Thyroid gland (tissue), 4 donors: Measurements from ENCODE around the gene EPN1. TPM values are rescaled to one million over a fixed set of nuclear protein-coding genes. Genes with fewer than 3 reads are reported as not detected.

ENCODE experiments used
- DNase-seq, 2 donors: peaks; one replicate each; pipeline ENCODE4 v3.0.0-alpha.2; 2019
- H3K27ac ChIP-seq, 3 donors: fragments of 200-600 bp; sonication (generic); 1 replicate in 2 of 3; 2 replicates in 1 of 3; pipeline ENCODE4 v1.5.1; 2016 to 2019; ENCODE audit warnings: mild to moderate bottlenecking in 1 of 3, moderate library complexity in 1 of 3
- H3K27me3 ChIP-seq: fragments of 200-600 bp; sonication (generic); one replicate; pipeline ENCODE4 v1.5.1; 2019
- H3K36me3 ChIP-seq, 2 donors: fragments of 200-600 bp; sonication (generic); one replicate each; pipeline ENCODE4 v1.5.1; 2016 to 2019
- H3K4me1 ChIP-seq, 2 donors: fragments of 200-600 bp; sonication (generic); one replicate each; pipeline ENCODE4 v1.5.1; 2017 to 2019
- H3K4me3 ChIP-seq, 3 donors: fragments of 200-600 bp; sonication (generic); replicated peaks in 1 of 3; 1 replicate in 2 of 3; 2 replicates in 1 of 3; pipeline ENCODE4 v1.5.1; 2016; ENCODE audit warnings: mild to moderate bottlenecking in 1 of 3
- H3K9me3 ChIP-seq: fragments of 200-600 bp; sonication (generic); one replicate; pipeline ENCODE4 v1.5.1; 2017
- CTCF ChIP-seq, 6 experiments: fragments of 200-600 bp in 3 of 6; fragments of 450-650 bp in 3 of 6; sonication (generic) in 3 of 6; IDR thresholded peaks; one replicate each; pipeline ENCODE4 v1.5.1; 2016 to 2019; ENCODE audit warnings: antibody characterized with exemption in 6 of 6, mild to moderate bottlenecking in 2 of 6, inconsistent platforms in 1 of 6, moderate library complexity in 1 of 6
- POLR2A ChIP-seq, 2 donors: fragments of 450-650 bp; IDR thresholded peaks; one replicate each; pipeline ENCODE4 v1.6.1; 2017; ENCODE audit warnings: antibody characterized with exemption in 2 of 2, mild to moderate bottlenecking in 2 of 2, moderate library complexity in 1 of 2
- WGBS, 2 donors: methylation state at CpG; one replicate each; pipeline ENCODE4 v1.1.5; 2017; 5-methylcytosine and 5-hydroxymethylcytosine counted together
- intact Hi-C: fragments of 100-400 bp; cut with DNase I; formaldehyde crosslinking; loops from one replicate; pipeline ENCODE4 v1.15.1; 2023
- total RNA-seq, 4 donors: library from RNA; depleted of rRNA; stranded (reverse); fragments of >200 nt; gene quantifications; one replicate each; pipeline ENCODE4 v1.2.3, GENCODE V29; 2016

Gene EPN1
- total RNA-seq, 4 donors from 2014 or later, result 34.8 to 102 (median 72.2) TPM

GRCh38 chr19:55683449-55684261 lies 8.6 kb downstream of the EPN1 start:
- intact Hi-C loops, result no loop called here
- H3K27ac ChIP-seq, result no peak overlapping the region
- peaks cover 9 to 18% of the 10 kb centered on the region in 2 donors for H3K4me1 ChIP-seq
- DNase-seq, result no peak
- H3K36me3 ChIP-seq, result peaks cover 39 to 45% of the 10 kb centered on the region in 2 donors
- H3K27me3 ChIP-seq, result no peaks in the 10 kb centered on the region
- H3K4me3 ChIP-seq, result no peak overlapping the region
- TF ChIP-seq CTCF (IDR thresholded peaks at IDR 0.05) (no peak), POLR2A (IDR thresholded peaks at IDR 0.05) (no peak)
- 85 to 95% methylated on average over 21 to 22 of the region's 22 CpGs for WGBS, 2 donors
- H3K9me3 ChIP-seq, result no peaks in the 10 kb centered on the region

DNA sequence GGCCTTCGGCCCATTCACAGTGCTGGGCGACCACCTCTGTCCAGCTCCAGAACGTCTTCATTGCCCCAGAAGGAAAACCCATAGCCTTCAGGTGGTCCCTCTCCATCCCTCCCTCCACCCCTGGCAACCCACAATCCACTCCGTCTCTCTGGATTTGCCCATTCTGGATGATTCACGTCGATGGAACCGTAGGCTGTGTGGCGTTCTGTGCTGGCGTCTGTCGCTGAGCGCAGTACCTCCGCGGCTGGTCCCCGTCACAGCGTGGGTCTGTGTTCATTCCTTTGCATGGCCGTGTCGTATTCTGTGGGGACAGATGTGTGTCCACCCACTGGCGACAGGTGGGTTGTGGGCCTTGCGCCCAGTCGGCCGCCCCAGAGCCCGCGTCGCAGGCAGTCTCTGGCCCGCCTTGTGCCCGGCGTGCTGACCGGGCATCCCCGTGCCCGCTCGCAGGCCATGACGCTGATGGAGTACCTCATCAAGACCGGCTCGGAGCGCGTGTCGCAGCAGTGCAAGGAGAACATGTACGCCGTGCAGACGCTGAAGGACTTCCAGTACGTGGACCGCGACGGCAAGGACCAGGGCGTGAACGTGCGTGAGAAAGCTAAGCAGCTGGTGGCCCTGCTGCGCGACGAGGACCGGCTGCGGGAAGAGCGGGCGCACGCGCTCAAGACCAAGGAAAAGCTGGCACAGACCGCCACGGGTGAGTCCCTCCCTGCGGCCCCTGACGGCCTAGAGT lies 10.1 kb downstream of the EPN1 start:
- Histone ChIP-seq H3K4me3 (no peak overlapping the region), H3K27ac (no peak overlapping the region), H3K27me3 (no peaks in the 10 kb centered on the region), H3K9me3 (no peaks in the 10 kb centered on the region), H3K36me3 (peaks cover 41 to 47% of the 10 kb centered on the region in 2 donors), H3K4me1 (peaks cover 9 to 18% of the 10 kb centered on the region in 2 donors)
- no peak for TF ChIP-seq CTCF (IDR thresholded peaks at IDR 0.05)
- no peak for TF ChIP-seq POLR2A (IDR thresholded peaks at IDR 0.05)
- DNase-seq, result no peak
- 96 to 97% methylated on average over 60 of the region's 60 CpGs for WGBS, 2 donors
- intact Hi-C loops, result no loop called here

GRCh38 chr19:55685776-55686175 lies 10.8 kb downstream of the EPN1 start:
- Histone ChIP-seq H3K4me1 (peaks cover 9 to 14% of the 10 kb centered on the region in 2 donors), H3K27me3 (no peaks in the 10 kb centered on the region), H3K36me3 (peaks cover 43 to 52% of the 10 kb centered on the region in 2 donors), H3K9me3 (no peaks in the 10 kb centered on the region), H3K4me3 (no peak overlapping the region), H3K27ac (no peak overlapping the region)
- TF ChIP-seq POLR2A (IDR thresholded peaks at IDR 0.05), result no peak
- TF ChIP-seq CTCF (IDR thresholded peaks at IDR 0.05), result no peak
- intact Hi-C loops, result no loop called here
- no peak for DNase-seq
- WGBS, 2 donors, result 97 to 100% methylated on average over 2 to 6 of the region's 6 CpGs

DNA sequence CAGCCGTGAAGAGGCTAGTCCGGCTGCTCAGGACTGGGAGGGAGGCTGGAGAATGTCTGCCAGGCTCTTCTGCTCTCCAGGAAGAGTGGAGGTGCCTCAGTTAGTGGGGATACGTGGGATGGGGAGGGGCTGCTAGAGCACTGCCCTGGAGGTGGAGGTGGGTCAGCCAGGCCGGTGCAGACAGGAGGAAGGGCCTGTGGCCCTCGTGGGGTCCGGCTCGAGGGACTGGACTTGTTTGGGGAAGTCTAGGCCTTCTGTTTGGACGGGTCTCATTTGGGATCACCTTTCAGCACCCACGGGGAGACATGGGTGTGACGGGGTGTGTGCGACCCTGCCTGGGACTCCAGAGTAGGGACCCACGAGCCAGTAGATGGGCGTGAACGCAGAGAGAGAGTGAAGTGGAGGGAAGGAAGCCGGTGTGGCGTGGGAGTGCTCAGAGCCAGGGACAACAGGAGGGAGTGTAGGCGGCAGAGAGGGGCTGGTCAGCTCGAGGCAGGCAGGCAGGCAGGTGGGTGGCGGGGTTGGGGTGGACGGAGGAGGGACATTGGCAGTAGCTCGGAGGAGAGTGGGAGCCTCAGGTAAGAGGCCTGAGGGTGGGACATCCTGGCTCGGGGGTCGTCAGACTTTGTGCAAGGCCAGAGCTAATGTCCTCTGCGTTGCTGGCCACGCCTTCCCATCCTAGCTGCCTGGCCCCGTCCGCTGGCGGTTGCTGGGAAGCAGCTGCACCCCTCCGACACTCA lies 11.5 kb downstream of the EPN1 start:
- no peak for TF ChIP-seq POLR2A (IDR thresholded peaks at IDR 0.05)
- TF ChIP-seq CTCF (IDR thresholded peaks at IDR 0.05), result no peak
- Histone ChIP-seq H3K27me3 (no peaks in the 10 kb centered on the region), H3K27ac (no peak overlapping the region), H3K4me3 (no peak overlapping the region), H3K4me1 (peaks cover 3 to 8% of the 10 kb centered on the region in 2 donors), H3K36me3 (peaks cover 48 to 55% of the 10 kb centered on the region in 2 donors), H3K9me3 (no peaks in the 10 kb centered on the region)
- 90 to 92% methylated on average over 29 of the region's 29 CpGs for WGBS, 2 donors
- DNase-seq, result no peak
- intact Hi-C loops, result no loop called here
